ENCODE results near the gene EIF4G3.
"Not testable (repeated sequence)": the region's sequence is repeated elsewhere in the genome, so short reads cannot be mapped to it uniquely, and the experiment has no call there.

EIF4G3 gene

GRCh38 chr1:21066356-21067012 lies 110.2 kb downstream of the EIF4G3 start:
- Mint-ChIP-seq H3K27me3 (no peaks in the 10 kb centered on the region), H3K4me3 (no peak overlapping the region), H3K9me3 (no peaks in the 10 kb centered on the region), H3K36me3 (ENCODE audit: insufficient read depth) (peaks cover 2% of the 10 kb centered on the region), H3K4me1 (peaks cover 7% of the 10 kb centered on the region), H3K27ac (ENCODE audit: low read depth) (no peak overlapping the region)
- ATAC-seq (replicated peaks; ENCODE audit: extremely low read depth, poor library complexity, severe bottlenecking) (no peak), DNase-seq (ENCODE audit: low spot score in 2 of 2) (no peak)

GRCh38 chr1:21065851-21066250 lies 110.8 kb downstream of the EIF4G3 start:
- peaks cover 2% of the 10 kb centered on the region for H3K36me3 Mint-ChIP-seq (ENCODE audit: insufficient read depth)
- no peak overlapping the region for H3K4me3 Mint-ChIP-seq
- peaks cover 7% of the 10 kb centered on the region for H3K4me1 Mint-ChIP-seq
- H3K27me3 Mint-ChIP-seq, result no peaks in the 10 kb centered on the region
- DNase-seq (ENCODE audit: low spot score in 2 of 2) (no peak), ATAC-seq (replicated peaks; ENCODE audit: extremely low read depth, poor library complexity, severe bottlenecking) (no peak)
- H3K27ac Mint-ChIP-seq (ENCODE audit: low read depth), result no peak overlapping the region
- no peaks in the 10 kb centered on the region for H3K9me3 Mint-ChIP-seq

- no peak overlapping the region for H3K4me3 Mint-ChIP-seq
- no peaks in the 10 kb centered on the region for H3K27me3 Mint-ChIP-seq
- no peak for DNase-seq (ENCODE audit: low spot score in 2 of 2)
- H3K9me3 Mint-ChIP-seq, result no peaks in the 10 kb centered on the region
- H3K36me3 Mint-ChIP-seq (ENCODE audit: insufficient read depth), result peaks cover 2% of the 10 kb centered on the region
- no peak overlapping the region for H3K27ac Mint-ChIP-seq (ENCODE audit: low read depth)
- ATAC-seq (replicated peaks; ENCODE audit: extremely low read depth, poor library complexity, severe bottlenecking), result no peak
- peaks cover under 1% of the 10 kb centered on the region for H3K4me1 Mint-ChIP-seq
Observed at GRCh38 chr1:21064057-21064456, 112.6 kb downstream of the EIF4G3 start.

DNA sequence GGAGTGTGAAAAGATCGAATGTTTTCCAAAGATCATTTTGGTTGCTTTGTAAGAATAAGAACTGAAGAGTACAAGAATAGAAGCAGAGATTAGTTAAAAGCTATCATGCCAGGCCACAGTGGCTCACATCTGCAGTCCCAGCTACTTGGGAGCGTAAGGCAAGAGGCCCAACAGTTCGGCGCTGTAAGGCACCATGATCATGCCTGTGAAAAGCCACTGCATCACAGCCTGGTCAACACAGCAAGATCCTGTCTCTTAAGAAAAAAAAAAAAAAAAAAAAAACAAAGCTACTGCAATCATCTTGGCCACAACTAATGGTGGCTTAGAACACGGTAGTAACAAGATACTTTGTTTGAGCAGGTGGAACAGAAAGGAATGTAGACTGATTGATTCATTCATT lies 116.2 kb downstream of the EIF4G3 start:
- no peak for ATAC-seq (replicated peaks; ENCODE audit: extremely low read depth, poor library complexity, severe bottlenecking)
- peaks cover 5% of the 10 kb centered on the region for H3K4me1 Mint-ChIP-seq
- no peaks in the 10 kb centered on the region for H3K9me3 Mint-ChIP-seq
- H3K27me3 Mint-ChIP-seq, result no peaks in the 10 kb centered on the region
- no peak overlapping the region for H3K4me3 Mint-ChIP-seq
- H3K27ac Mint-ChIP-seq (ENCODE audit: low read depth), result no peak overlapping the region
- H3K36me3 Mint-ChIP-seq (ENCODE audit: insufficient read depth), result no peaks in the 10 kb centered on the region
- DNase-seq (ENCODE audit: low spot score in 2 of 2), result no peak

DNA sequence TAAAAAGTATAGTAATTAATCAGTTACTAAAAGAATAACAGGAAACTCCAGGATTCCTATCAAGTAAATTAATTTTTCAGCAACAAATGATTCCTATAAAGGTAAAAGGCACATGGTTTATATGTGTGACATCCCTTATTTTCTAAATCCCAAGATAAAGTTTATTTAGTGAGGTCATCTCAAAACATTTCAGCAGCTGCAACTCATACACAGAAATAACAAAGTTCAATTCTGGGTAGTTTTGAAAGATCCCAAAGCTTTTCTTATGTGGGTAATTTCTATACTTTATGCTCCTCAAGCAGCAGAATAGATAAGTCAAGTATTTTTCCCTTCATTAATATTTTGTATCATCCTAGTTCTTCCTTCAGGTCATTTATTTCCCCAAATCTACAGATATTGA lies 117.7 kb downstream of the EIF4G3 start:
- no peak for ATAC-seq (replicated peaks; ENCODE audit: extremely low read depth, poor library complexity, severe bottlenecking)

GRCh38 chr1:21058035-21058793 lies 118.5 kb downstream of the EIF4G3 start:
- Mint-ChIP-seq H3K27ac (ENCODE audit: low read depth) (peak overlapping the region; percentile 8), H3K36me3 (ENCODE audit: insufficient read depth) (no peaks in the 10 kb centered on the region), H3K4me1 (peaks cover 5% of the 10 kb centered on the region), H3K4me3 (no peak overlapping the region), H3K9me3 (no peaks in the 10 kb centered on the region), H3K27me3 (no peaks in the 10 kb centered on the region)
- ATAC-seq (replicated peaks; ENCODE audit: extremely low read depth, poor library complexity, severe bottlenecking) (no peak), DNase-seq (ENCODE audit: low spot score in 2 of 2) (no peak)

More for the DNA sequence above, 117.7 kb downstream of the EIF4G3 start:
- Mint-ChIP-seq H3K27me3 (no peaks in the 10 kb centered on the region), H3K27ac (ENCODE audit: low read depth) (peak overlapping the region; percentile 8), H3K4me3 (no peak overlapping the region), H3K9me3 (no peaks in the 10 kb centered on the region), H3K4me1 (peaks cover 5% of the 10 kb centered on the region), H3K36me3 (ENCODE audit: insufficient read depth) (no peaks in the 10 kb centered on the region)
- DNase-seq (ENCODE audit: low spot score in 2 of 2), result no peak

DNA sequence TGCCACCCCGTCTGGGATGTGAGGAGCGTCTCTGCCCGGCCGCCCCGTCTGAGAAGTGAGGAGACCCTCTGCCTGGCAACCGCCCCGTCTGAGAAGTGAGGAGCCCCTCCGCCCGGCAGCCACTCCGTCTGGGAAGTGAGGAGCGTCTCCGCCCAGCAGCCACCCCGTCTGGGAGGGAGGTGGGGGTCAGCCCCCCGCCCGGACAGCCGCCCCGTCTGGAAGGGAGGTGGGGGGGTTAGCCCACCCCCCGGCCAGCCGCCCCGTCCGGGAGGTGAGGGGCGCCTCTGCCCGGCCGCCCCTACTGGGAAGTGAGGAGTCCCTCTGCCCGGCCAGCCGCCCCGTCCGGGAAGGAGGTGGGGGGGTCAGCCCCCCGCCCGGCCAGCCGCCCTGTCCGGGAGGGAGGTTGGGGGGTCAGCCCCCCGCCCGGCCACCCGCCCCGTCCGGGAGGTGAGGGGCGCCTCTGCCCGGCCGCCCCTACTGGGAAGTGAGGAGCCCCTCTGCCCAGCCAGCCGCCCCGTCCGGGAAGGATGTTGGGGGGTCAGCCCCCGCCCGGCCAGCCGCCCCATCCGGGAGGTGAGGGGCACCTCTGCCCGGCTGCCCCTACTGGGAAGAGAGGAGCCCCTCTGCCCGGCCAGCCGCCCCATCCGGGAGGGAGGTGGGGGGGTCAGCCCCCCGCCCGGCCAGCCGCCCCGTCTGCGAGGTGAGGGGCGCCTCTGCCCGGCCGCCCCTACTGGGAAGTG lies 123.3 kb downstream of the EIF4G3 start:
- not testable (repeated sequence) for DNase-seq (ENCODE audit: low spot score in 2 of 2); H3K4me1 Mint-ChIP-seq; H3K9me3 Mint-ChIP-seq; H3K36me3 Mint-ChIP-seq (ENCODE audit: insufficient read depth); ATAC-seq (replicated peaks; ENCODE audit: extremely low read depth, poor library complexity, severe bottlenecking); H3K27me3 Mint-ChIP-seq; H3K4me3 Mint-ChIP-seq; H3K27ac Mint-ChIP-seq (ENCODE audit: low read depth)

- peaks cover 5% of the 10 kb centered on the region for H3K4me1 Mint-ChIP-seq
- no peak for ATAC-seq (replicated peaks; ENCODE audit: extremely low read depth, poor library complexity, severe bottlenecking)
- no peak for DNase-seq (ENCODE audit: low spot score in 2 of 2)
- no peaks in the 10 kb centered on the region for H3K27me3 Mint-ChIP-seq
- no peak overlapping the region for H3K27ac Mint-ChIP-seq (ENCODE audit: low read depth)
- no peak overlapping the region for H3K4me3 Mint-ChIP-seq
- H3K36me3 Mint-ChIP-seq (ENCODE audit: insufficient read depth), result peaks cover 5% of the 10 kb centered on the region
- no peaks in the 10 kb centered on the region for H3K9me3 Mint-ChIP-seq
Observed at GRCh38 chr1:21052034-21052433, 124.7 kb downstream of the EIF4G3 start.

DNA sequence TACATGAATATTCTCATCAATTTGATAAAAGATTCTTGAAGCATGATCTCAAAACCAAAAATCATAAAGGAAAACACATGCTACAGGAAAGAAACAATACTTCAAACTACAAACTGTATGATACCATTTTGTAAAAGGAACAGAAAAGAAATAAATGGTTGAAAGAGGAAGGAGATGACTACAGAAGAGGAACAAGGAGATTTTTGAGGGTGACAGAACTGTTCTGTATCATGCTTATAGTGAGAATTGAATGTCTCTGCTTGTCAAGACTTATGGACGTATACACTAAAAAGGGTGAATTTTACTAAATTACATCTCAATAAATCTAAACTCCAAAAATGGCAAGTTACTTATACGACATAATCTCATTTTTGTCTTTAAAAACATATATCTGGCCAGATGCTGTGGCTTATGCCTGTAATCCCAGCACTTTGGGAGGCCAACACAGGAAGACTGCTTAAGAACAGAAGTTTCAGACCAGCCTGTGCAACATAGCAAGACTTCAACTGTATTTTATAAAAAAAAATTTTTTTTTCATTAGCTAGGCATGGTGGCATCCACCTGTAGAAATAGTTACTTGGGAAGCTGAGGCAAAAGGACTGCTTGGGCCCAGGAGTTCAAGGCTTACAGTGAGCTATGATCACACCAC lies 125.4 kb downstream of the EIF4G3 start:
- Mint-ChIP-seq H3K9me3 (no peaks in the 10 kb centered on the region), H3K4me3 (no peak overlapping the region), H3K36me3 (ENCODE audit: insufficient read depth) (peaks cover 5% of the 10 kb centered on the region)

GRCh38 chr1:21050031-21050430 lies 126.7 kb downstream of the EIF4G3 start:
- H3K36me3 Mint-ChIP-seq (ENCODE audit: insufficient read depth), result peaks cover 5% of the 10 kb centered on the region
- no peaks in the 10 kb centered on the region for H3K9me3 Mint-ChIP-seq
- DNase-seq (ENCODE audit: low spot score in 2 of 2) (no peak), ATAC-seq (replicated peaks; ENCODE audit: extremely low read depth, poor library complexity, severe bottlenecking) (no peak)
- H3K27ac Mint-ChIP-seq (ENCODE audit: low read depth), result no peak overlapping the region
- H3K27me3 Mint-ChIP-seq, result no peaks in the 10 kb centered on the region
- no peak overlapping the region for H3K4me3 Mint-ChIP-seq
- peaks cover 5% of the 10 kb centered on the region for H3K4me1 Mint-ChIP-seq

More for the DNA sequence above, 125.4 kb downstream of the EIF4G3 start:
- DNase-seq (ENCODE audit: low spot score in 2 of 2) (no peak), ATAC-seq (replicated peaks; ENCODE audit: extremely low read depth, poor library complexity, severe bottlenecking) (no peak)
- Mint-ChIP-seq H3K27ac (ENCODE audit: low read depth) (no peak overlapping the region), H3K4me1 (peaks cover 5% of the 10 kb centered on the region), H3K27me3 (no peaks in the 10 kb centered on the region)

DNA sequence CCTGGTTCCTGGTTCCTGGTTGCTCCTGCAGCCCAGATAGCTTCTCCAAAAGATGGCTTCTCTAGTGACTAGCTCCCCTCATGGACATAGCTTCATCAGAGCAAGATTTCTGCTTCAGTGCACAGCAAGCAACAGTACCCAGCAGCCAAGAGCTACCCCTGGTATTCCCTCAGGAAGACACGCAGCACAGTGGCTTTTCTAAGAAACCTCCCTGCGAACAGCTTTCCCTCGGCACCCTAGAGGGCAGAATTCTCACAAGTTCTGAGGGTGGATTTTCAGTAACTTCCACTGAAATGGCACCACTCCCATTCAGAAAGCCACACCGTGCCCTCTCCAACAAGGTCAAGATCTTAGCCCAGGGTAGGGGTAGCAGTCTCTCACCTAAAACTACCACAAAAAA lies 128.2 kb downstream of the EIF4G3 start:
- Mint-ChIP-seq H3K4me1 (peaks cover 5% of the 10 kb centered on the region), H3K27ac (ENCODE audit: low read depth) (no peak overlapping the region), H3K4me3 (no peak overlapping the region), H3K36me3 (ENCODE audit: insufficient read depth) (peaks cover 5% of the 10 kb centered on the region), H3K9me3 (no peaks in the 10 kb centered on the region), H3K27me3 (no peaks in the 10 kb centered on the region)
- no peak for ATAC-seq (replicated peaks; ENCODE audit: extremely low read depth, poor library complexity, severe bottlenecking)
- no peak for DNase-seq (ENCODE audit: low spot score in 2 of 2)

DNA sequence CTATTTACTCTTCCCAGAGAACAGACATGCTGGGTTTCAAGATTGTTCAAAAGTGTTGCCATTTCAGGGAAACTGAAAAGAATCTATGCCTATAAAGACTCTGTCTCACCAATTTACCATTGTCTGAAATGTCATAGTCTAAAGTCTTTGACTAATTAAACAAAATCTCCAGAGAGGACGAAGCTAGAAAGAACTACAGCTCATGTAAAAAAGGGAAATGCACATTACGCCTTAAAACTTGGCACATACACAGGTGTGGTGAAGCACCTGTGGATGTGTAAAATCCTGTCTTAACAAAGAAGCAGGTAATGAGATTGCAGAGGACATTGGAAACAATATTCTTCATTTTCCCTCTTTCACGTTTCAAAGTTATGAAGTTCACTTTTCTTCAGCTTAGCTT lies 130.6 kb downstream of the EIF4G3 start:
- no peak overlapping the region for H3K4me3 Mint-ChIP-seq
- peaks cover 5% of the 10 kb centered on the region for H3K4me1 Mint-ChIP-seq
- no peak for ATAC-seq (replicated peaks; ENCODE audit: extremely low read depth, poor library complexity, severe bottlenecking)
- H3K9me3 Mint-ChIP-seq, result no peaks in the 10 kb centered on the region
- no peak for DNase-seq (ENCODE audit: low spot score in 2 of 2)
- H3K27me3 Mint-ChIP-seq, result no peaks in the 10 kb centered on the region
- no peak overlapping the region for H3K27ac Mint-ChIP-seq (ENCODE audit: low read depth)
- H3K36me3 Mint-ChIP-seq (ENCODE audit: insufficient read depth), result peaks cover 5% of the 10 kb centered on the region
